ENCODE results near the gene PHYHD1. TPM values are rescaled to one million over a fixed set of nuclear protein-coding genes. Genes with fewer than 3 reads are reported as not detected.

PHYHD1 gene
- total RNA-seq, 1 experiment from 2014 or later: 1.6 TPM

DNA sequence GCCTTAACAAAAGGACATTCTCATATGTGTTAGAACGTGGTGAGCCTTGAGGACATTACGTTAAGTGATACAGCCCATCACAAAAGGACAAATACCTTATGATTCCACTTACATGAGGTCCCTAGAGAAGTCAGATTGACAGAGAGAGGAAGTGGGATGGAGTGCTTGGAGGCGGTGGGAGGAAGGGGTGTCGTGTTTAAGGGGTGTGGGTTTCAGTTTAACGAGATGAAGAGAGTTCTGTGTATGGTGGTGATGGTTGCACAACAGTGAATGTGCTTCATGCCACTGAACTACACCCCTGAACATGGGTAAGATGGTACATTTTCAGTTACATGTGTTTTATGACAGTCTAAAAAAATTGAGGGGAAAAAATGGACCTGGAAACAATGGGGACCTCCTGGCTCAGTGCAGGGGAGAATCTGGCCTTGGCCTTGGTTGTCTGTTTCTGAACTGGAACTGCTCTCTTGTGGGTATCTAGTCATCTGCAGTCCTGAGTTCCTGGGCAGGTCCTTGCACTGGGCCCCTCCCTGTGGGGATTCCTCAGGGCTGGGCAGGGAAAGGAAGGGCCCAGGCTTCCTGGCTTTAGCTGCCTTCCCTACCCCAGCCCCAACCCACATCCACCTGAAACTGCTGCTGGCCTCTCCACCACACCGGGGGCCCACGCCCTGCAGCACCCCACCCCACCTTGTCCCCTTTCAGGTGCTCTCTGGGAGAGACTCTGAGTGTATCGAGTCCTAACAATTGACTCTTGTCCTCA, 21.0 kb upstream of the PHYHD1 start:
- Histone ChIP-seq H3K9me3 (ENCODE audit: low read length) (no peaks in the 10 kb centered on the region), H2AFZ (ENCODE audit: low read length) (no peak overlapping the region), H3K36me3 (ENCODE audit: low read depth, low read length) (peaks cover 7% of the 10 kb centered on the region), H3F3A (ENCODE audit: low read length, unreplicated experiment) (no peaks in the 10 kb centered on the region), H3K9me2 (replicated peaks; ENCODE audit: low read length) (no peaks in the 10 kb centered on the region), H3K27ac (ENCODE audit: low read length) (no peak overlapping the region), H3K27me3 (ENCODE audit: low read length) (no peaks in the 10 kb centered on the region), H3K79me2 (ENCODE audit: low read length) (peaks cover 20% of the 10 kb centered on the region; the same call in 1 of the 2 replicates), H3K4me1 (ENCODE audit: insufficient read depth, low read length) (peaks cover 34% of the 10 kb centered on the region), H3K4me2 (ENCODE audit: low read length) (no peak overlapping the region), H4K20me1 (ENCODE audit: low read length) (no peaks in the 10 kb centered on the region), H3K9ac (ENCODE audit: low read length) (no peak overlapping the region), H3K4me3 (ENCODE audit: low read length) (no peak overlapping the region)
- CTCF ChIA-PET: interaction anchor here (0.6 kb wide), 1 partner anchor 13 kb away, joined by 3 read pairs; no protein-coding TSS in a partner anchor
- POLR2A ChIA-PET (ENCODE audit: unreplicated experiment): no interaction called here
- ATAC-seq (peak; percentile 72), DNase-seq (peak; percentile 41)
- TF ChIP-seq, protein P1, sequence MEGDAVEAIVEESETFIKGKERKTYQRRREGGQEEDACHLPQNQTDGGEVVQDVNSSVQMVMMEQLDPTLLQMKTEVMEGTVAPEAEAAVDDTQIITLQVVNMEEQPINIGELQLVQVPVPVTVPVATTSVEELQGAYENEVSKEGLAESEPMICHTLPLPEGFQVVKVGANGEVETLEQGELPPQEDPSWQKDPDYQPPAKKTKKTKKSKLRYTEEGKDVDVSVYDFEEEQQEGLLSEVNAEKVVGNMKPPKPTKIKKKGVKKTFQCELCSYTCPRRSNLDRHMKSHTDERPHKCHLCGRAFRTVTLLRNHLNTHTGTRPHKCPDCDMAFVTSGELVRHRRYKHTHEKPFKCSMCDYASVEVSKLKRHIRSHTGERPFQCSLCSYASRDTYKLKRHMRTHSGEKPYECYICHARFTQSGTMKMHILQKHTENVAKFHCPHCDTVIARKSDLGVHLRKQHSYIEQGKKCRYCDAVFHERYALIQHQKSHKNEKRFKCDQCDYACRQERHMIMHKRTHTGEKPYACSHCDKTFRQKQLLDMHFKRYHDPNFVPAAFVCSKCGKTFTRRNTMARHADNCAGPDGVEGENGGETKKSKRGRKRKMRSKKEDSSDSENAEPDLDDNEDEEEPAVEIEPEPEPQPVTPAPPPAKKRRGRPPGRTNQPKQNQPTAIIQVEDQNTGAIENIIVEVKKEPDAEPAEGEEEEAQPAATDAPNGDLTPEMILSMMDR (conservative IDR thresholded peaks at IDR 0.05; ENCODE audit: low read depth, low read length): no peak
- TF ChIP-seq EZH2 (IDR thresholded peaks at IDR 0.05; ENCODE audit: low read length, unreplicated experiment) (no peak), EZH2phosphoT487 (IDR thresholded peaks at IDR 0.05; ENCODE audit: borderline replicate concordance, low read length) (no peak)
- intact Hi-C loops (cut with micrococcal nuclease): no loop called here
- TSS peak; percentile 96 for BruUV-seq (replicated peaks)

GRCh38 chr9:128901379-128901778, 19.4 kb upstream of the PHYHD1 start:
- H3K9me2 ChIP-seq (replicated peaks; ENCODE audit: low read length): no peaks in the 10 kb centered on the region
- no peak overlapping the region for H3K4me3 ChIP-seq (ENCODE audit: low read length)
- BruUV-seq (replicated peaks): no TSS peak
- no peak for DNase-seq
- peaks cover 19% of the 10 kb centered on the region; the same call in 1 of the 2 replicates for H3K79me2 ChIP-seq (ENCODE audit: low read length)
- intact Hi-C loops (cut with micrococcal nuclease): no loop called here
- H3K4me2 ChIP-seq (ENCODE audit: low read length): no peak overlapping the region
- H3K27me3 ChIP-seq (ENCODE audit: low read length): no peaks in the 10 kb centered on the region
- no peak overlapping the region for H3K9ac ChIP-seq (ENCODE audit: low read length)
- no peak overlapping the region; the same call in 1 of the 2 replicates for H3K27ac ChIP-seq (ENCODE audit: low read length)
- H3K9me3 ChIP-seq (ENCODE audit: low read length): no peaks in the 10 kb centered on the region
- no peak for ATAC-seq
- ChIA-PET POLR2A (ENCODE audit: unreplicated experiment) (interaction anchor here (0.7 kb wide), 1 partner anchor 11 kb away, joined by 4 read pairs; no protein-coding TSS in a partner anchor), CTCF (no interaction called here)
- H4K20me1 ChIP-seq (ENCODE audit: low read length): no peaks in the 10 kb centered on the region
- no peak for TF ChIP-seq EZH2 (IDR thresholded peaks at IDR 0.05; ENCODE audit: low read length, unreplicated experiment)
- TF ChIP-seq, protein P1 (conservative IDR thresholded peaks at IDR 0.05; ENCODE audit: low read depth, low read length): no peak
- no peak for TF ChIP-seq EZH2phosphoT487 (IDR thresholded peaks at IDR 0.05; ENCODE audit: borderline replicate concordance, low read length)
- peaks cover 7% of the 10 kb centered on the region for H3K36me3 ChIP-seq (ENCODE audit: low read depth, low read length)
- peaks cover 34% of the 10 kb centered on the region for H3K4me1 ChIP-seq (ENCODE audit: insufficient read depth, low read length)
- no peaks in the 10 kb centered on the region for H3F3A ChIP-seq (ENCODE audit: low read length, unreplicated experiment)
- H2AFZ ChIP-seq (ENCODE audit: low read length): no peak overlapping the region

GRCh38 chr9:128901822-128902221, 19.0 kb upstream of the PHYHD1 start:
- DNase-seq (no peak), ATAC-seq (no peak)
- H3K27ac ChIP-seq (ENCODE audit: low read length): peak overlapping the region; percentile 69
- H3F3A ChIP-seq (ENCODE audit: low read length, unreplicated experiment): no peaks in the 10 kb centered on the region
- BruUV-seq (replicated peaks): no TSS peak
- no peak overlapping the region for H2AFZ ChIP-seq (ENCODE audit: low read length)
- no peaks in the 10 kb centered on the region for H4K20me1 ChIP-seq (ENCODE audit: low read length)
- peaks cover 23% of the 10 kb centered on the region; the same call in 1 of the 2 replicates for H3K79me2 ChIP-seq (ENCODE audit: low read length)
- TF ChIP-seq EZH2 (IDR thresholded peaks at IDR 0.05; ENCODE audit: low read length, unreplicated experiment) (no peak), EZH2phosphoT487 (IDR thresholded peaks at IDR 0.05; ENCODE audit: borderline replicate concordance, low read length) (no peak)
- TF ChIP-seq, protein P1 (conservative IDR thresholded peaks at IDR 0.05; ENCODE audit: low read depth, low read length): no peak
- H3K9me2 ChIP-seq (replicated peaks; ENCODE audit: low read length): no peaks in the 10 kb centered on the region
- ChIA-PET POLR2A (ENCODE audit: unreplicated experiment) (interaction anchor here (0.7 kb wide), 1 partner anchor 11 kb away, joined by 4 read pairs; no protein-coding TSS in a partner anchor), CTCF (no interaction called here)
- H3K9ac ChIP-seq (ENCODE audit: low read length): no peak overlapping the region
- intact Hi-C loops (cut with micrococcal nuclease): no loop called here
- H3K36me3 ChIP-seq (ENCODE audit: low read depth, low read length): peaks cover 7% of the 10 kb centered on the region
- no peaks in the 10 kb centered on the region for H3K27me3 ChIP-seq (ENCODE audit: low read length)
- peaks cover 34% of the 10 kb centered on the region for H3K4me1 ChIP-seq (ENCODE audit: insufficient read depth, low read length)
- H3K9me3 ChIP-seq (ENCODE audit: low read length): no peaks in the 10 kb centered on the region
- no peak overlapping the region for H3K4me3 ChIP-seq (ENCODE audit: low read length)
- 0 out of 2 replicates have a peak overlapping the region, but pooled peaks have one; percentile 12 for H3K4me2 ChIP-seq (ENCODE audit: low read length)
